ENCODE results near the gene TRIL. TPM values are rescaled to one million over a fixed set of nuclear protein-coding genes. Genes with fewer than 3 reads are reported as not detected.

The TRIL gene
- total RNA-seq (ENCODE audit: unreplicated experiment) = 1.4 TPM
- long read RNA-seq = 0 reads

DNA sequence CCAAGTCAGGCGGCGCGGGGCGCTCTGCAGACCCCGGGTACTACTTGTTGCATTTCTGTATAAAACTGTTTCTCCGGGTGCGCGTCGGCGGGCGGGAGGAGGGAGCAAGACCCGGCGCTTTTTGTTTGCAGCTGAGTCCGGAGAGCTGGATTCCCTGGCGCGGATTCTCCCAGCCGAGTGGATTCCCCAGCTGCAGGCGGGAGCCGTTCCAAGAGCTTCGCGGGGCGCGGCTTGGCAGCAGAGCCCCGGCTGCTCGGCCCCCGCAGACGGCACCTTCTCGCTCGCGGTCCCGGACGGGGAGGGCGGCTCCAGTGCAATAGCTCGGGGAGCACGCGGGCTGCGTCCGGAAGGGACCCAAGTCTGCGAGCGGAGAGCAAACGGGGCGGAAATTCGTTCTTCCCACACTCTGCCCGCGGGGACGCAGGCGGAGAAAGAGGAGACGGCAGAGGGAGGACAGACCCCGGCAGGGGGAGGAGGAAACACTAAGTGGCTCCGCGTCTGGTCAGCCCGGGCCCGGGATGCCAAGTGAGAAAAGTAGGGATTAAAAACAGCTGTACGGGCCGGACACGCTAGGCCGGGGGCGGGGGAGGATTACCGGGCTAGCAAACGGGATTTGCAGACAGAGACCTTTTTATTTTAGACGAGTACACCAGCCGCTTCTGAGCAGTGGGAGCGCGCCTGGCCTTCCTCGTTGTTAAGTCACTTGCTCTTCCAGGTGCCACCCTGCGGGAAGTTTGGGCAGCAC is at the start of gene TRIL:
TSS of gene TRIL (minus strand) at position 96 of the 745 bp plus-strand sequence. CDS start 284 bp downstream, outside the sequence.
- no peak within 1 kb of the TSS for H3K27ac Mint-ChIP-seq (ENCODE audit: unreplicated experiment)
- TF ChIP-seq, protein P1, sequence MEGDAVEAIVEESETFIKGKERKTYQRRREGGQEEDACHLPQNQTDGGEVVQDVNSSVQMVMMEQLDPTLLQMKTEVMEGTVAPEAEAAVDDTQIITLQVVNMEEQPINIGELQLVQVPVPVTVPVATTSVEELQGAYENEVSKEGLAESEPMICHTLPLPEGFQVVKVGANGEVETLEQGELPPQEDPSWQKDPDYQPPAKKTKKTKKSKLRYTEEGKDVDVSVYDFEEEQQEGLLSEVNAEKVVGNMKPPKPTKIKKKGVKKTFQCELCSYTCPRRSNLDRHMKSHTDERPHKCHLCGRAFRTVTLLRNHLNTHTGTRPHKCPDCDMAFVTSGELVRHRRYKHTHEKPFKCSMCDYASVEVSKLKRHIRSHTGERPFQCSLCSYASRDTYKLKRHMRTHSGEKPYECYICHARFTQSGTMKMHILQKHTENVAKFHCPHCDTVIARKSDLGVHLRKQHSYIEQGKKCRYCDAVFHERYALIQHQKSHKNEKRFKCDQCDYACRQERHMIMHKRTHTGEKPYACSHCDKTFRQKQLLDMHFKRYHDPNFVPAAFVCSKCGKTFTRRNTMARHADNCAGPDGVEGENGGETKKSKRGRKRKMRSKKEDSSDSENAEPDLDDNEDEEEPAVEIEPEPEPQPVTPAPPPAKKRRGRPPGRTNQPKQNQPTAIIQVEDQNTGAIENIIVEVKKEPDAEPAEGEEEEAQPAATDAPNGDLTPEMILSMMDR (IDR thresholded peaks at IDR 0.05; ENCODE audit: partially characterized antibody, unreplicated experiment) = no peak
- H3K9me3 Mint-ChIP-seq (ENCODE audit: unreplicated experiment) = peaks cover 6% of the 10 kb centered on the region
- no peaks in the 10 kb centered on the region for H3K36me3 Mint-ChIP-seq (ENCODE audit: unreplicated experiment)
- peaks cover 5% of the 10 kb centered on the region for H3K4me1 Mint-ChIP-seq (ENCODE audit: low read depth, unreplicated experiment)
- H3K4me3 Mint-ChIP-seq (ENCODE audit: unreplicated experiment) = peak within 1 kb of the TSS; percentile 82
- H3K27me3 Mint-ChIP-seq (ENCODE audit: unreplicated experiment) = peaks cover 17% of the 10 kb centered on the region
- peak; percentile 66 for DNase-seq

- Mint-ChIP-seq H3K9me3 (ENCODE audit: unreplicated experiment) (no peaks in the 10 kb centered on the region), H3K27ac (ENCODE audit: unreplicated experiment) (no peak overlapping the region), H3K36me3 (ENCODE audit: unreplicated experiment) (peaks cover 11% of the 10 kb centered on the region), H3K4me3 (ENCODE audit: unreplicated experiment) (no peak overlapping the region), H3K27me3 (ENCODE audit: unreplicated experiment) (no peaks in the 10 kb centered on the region), H3K4me1 (ENCODE audit: low read depth, unreplicated experiment) (no peaks in the 10 kb centered on the region)
- DNase-seq = no peak
- TF ChIP-seq, protein P1 (IDR thresholded peaks at IDR 0.05; ENCODE audit: partially characterized antibody, unreplicated experiment) = no peak
Measured at GRCh38 chr7:29007127-29007526, 49.0 kb upstream of the TRIL start.

DNA sequence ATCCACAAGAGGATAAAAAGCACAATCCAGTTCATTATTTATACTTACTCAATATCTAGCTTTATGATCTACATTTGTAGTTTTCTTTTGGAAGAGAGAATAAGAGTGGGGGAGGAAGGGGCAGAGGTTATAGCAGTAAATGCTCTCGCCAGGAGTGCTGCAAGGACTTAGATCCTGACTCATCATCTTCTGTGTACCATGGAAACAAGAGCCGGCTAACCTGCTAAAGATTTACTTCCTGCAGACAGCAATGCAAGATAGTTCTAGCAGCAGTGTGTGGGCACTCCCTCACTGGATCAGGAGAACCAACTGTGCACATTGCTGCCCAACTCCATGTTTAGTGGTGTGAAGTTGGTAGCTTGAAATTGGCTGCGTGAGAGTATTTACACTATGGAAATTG is 47.7 kb upstream of the TRIL start:
- TF ChIP-seq, protein P1 (IDR thresholded peaks at IDR 0.05; ENCODE audit: partially characterized antibody, unreplicated experiment) = no peak
- Mint-ChIP-seq H3K4me1 (ENCODE audit: low read depth, unreplicated experiment) (no peaks in the 10 kb centered on the region), H3K27me3 (ENCODE audit: unreplicated experiment) (no peaks in the 10 kb centered on the region), H3K4me3 (ENCODE audit: unreplicated experiment) (no peak overlapping the region), H3K36me3 (ENCODE audit: unreplicated experiment) (peaks cover 11% of the 10 kb centered on the region), H3K9me3 (ENCODE audit: unreplicated experiment) (no peaks in the 10 kb centered on the region), H3K27ac (ENCODE audit: unreplicated experiment) (no peak overlapping the region)
- no peak for DNase-seq

DNA sequence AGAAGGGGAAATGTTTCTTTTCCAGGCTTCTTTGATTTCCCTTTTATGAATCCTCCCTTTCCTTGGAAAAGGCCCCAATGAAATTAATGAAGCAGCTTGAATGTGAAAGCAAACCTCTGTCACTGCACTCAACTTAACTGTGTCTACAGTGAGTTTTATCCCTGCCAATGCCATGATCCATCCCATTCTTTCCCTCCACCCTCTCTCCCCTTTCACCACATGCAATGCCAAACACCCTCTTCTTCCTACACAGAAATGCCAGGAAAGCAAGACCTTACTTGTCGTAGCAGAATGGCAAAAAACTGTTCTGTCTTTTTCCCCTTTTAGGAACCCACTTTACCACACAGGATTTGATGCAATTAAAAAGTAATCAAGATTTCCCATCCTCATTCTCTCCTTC is 47.3 kb upstream of the TRIL start:
- Mint-ChIP-seq H3K27me3 (ENCODE audit: unreplicated experiment) (no peaks in the 10 kb centered on the region), H3K9me3 (ENCODE audit: unreplicated experiment) (no peaks in the 10 kb centered on the region), H3K27ac (ENCODE audit: unreplicated experiment) (no peak overlapping the region), H3K4me3 (ENCODE audit: unreplicated experiment) (no peak overlapping the region), H3K4me1 (ENCODE audit: low read depth, unreplicated experiment) (no peaks in the 10 kb centered on the region), H3K36me3 (ENCODE audit: unreplicated experiment) (peaks cover 11% of the 10 kb centered on the region)
- TF ChIP-seq, protein P1 (IDR thresholded peaks at IDR 0.05; ENCODE audit: partially characterized antibody, unreplicated experiment) = no peak
- no peak for DNase-seq

DNA sequence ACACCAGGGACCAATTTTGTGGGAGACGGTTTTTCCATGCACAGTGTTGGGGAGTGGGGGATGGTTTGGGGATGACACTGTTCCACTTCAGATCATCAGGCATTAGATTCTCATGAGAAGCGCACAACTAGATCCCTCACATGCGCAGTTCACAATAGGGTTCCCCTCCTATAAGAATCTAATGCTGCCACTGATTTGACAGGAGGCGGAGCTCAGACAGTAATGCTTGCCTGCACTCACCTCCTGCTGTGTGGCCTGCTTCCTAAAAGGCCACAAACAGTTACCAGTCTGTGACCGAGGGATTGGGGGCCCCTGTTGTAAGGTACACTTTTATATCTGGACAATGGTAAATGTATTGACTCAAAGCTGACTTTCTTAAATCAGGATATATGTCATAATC is 45.6 kb upstream of the TRIL start:
- Mint-ChIP-seq H3K27me3 (ENCODE audit: unreplicated experiment) (no peaks in the 10 kb centered on the region), H3K36me3 (ENCODE audit: unreplicated experiment) (peaks cover 11% of the 10 kb centered on the region), H3K27ac (ENCODE audit: unreplicated experiment) (no peak overlapping the region), H3K9me3 (ENCODE audit: unreplicated experiment) (no peaks in the 10 kb centered on the region), H3K4me3 (ENCODE audit: unreplicated experiment) (no peak overlapping the region), H3K4me1 (ENCODE audit: low read depth, unreplicated experiment) (no peaks in the 10 kb centered on the region)
- no peak for DNase-seq
- TF ChIP-seq, protein P1 (IDR thresholded peaks at IDR 0.05; ENCODE audit: partially characterized antibody, unreplicated experiment) = no peak

All from glutamatergic neuron (in vitro differentiated cells).